Measurements from ENCODE around the gene C16orf89. TPM values are rescaled to one million over a fixed set of nuclear protein-coding genes. Genes with fewer than 3 reads are reported as not detected.

The C16orf89 gene
- total RNA-seq, 1 donor from 2014 or later = not detected

DNA sequence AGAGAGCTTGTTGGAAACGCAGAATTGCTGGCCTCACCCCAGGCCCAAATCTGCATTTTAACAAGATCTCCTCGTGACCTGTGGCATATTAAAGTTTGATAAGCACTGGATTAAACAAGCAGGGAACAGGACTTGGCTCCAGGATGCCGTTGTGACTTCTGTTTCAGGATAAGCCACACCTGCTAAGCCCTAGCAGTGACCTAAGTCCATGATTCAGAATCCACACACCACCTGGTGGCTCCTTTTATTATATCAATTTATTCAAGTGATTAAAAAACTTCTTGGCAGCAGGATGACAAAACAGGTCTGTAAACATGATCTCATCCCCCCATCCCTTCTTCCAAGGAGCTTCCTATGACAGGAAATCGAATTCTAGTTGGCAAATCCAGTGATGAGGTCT, 41.1 kb downstream of the C16orf89 start:
- intact Hi-C loops (cut with micrococcal nuclease) = no loop called here
- no peak for DNase-seq
- Mint-ChIP-seq H3K27me3 (no peaks in the 10 kb centered on the region), H3K9me3 (no peaks in the 10 kb centered on the region), H3K4me3 (no peak overlapping the region), H3K27ac (no peak overlapping the region), H3K36me3 (ENCODE audit: low read depth) (no peaks in the 10 kb centered on the region), H3K4me1 (no peaks in the 10 kb centered on the region)

DNA sequence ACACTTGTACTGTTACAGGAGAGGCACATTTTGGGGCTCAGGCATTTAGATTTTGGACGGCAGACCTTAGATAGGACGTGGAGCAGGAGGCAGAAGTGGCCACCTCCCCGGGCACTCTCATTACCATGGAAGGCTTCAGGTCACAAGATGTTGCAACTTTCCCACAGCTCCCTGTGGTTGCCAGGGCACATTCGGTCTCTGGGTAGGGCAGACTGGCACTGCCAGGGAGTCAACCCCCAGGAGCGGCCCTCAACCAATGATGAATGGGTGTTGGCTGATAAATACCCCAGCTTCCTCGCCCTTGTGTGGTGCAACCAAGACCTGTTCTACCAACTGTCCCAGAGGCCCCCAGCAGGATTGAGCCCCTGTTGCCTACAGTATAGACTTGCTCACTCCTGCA, 43.2 kb downstream of the C16orf89 start:
- H3K4me1 Mint-ChIP-seq = no peaks in the 10 kb centered on the region
- H3K36me3 Mint-ChIP-seq (ENCODE audit: low read depth) = no peaks in the 10 kb centered on the region
- no peak overlapping the region for H3K4me3 Mint-ChIP-seq
- no peak for DNase-seq
- H3K27me3 Mint-ChIP-seq = no peaks in the 10 kb centered on the region
- no peak overlapping the region for H3K27ac Mint-ChIP-seq
- no peaks in the 10 kb centered on the region for H3K9me3 Mint-ChIP-seq
- intact Hi-C loops (cut with micrococcal nuclease) = no loop called here

DNA sequence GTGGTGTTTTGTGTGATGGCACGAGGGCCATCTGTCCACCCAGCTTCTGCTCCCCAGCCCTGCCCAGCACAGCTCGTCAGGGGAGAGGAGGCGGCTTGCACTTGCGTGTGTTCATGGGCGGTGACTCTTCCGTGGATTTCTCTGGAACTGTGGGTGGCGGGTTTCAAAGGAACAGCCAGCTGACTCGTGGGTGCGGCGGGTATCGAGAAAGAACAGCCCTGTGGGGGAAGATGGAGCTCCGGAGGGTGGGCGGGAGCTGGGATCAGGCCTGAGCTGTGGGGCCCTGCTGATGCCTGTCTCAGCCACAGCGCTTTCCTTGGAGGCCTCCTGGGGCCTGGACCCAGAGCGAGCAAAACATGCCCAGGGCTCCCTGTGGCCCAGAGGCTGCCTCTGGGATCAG, 45.2 kb downstream of the C16orf89 start:
- H3K9me3 Mint-ChIP-seq = no peaks in the 10 kb centered on the region
- H3K4me3 Mint-ChIP-seq = no peak overlapping the region
- no peaks in the 10 kb centered on the region for H3K27me3 Mint-ChIP-seq
- intact Hi-C loops (cut with micrococcal nuclease) = no loop called here
- DNase-seq = no peak
- no peaks in the 10 kb centered on the region for H3K4me1 Mint-ChIP-seq
- H3K36me3 Mint-ChIP-seq (ENCODE audit: low read depth) = no peaks in the 10 kb centered on the region
- no peak overlapping the region for H3K27ac Mint-ChIP-seq

DNA sequence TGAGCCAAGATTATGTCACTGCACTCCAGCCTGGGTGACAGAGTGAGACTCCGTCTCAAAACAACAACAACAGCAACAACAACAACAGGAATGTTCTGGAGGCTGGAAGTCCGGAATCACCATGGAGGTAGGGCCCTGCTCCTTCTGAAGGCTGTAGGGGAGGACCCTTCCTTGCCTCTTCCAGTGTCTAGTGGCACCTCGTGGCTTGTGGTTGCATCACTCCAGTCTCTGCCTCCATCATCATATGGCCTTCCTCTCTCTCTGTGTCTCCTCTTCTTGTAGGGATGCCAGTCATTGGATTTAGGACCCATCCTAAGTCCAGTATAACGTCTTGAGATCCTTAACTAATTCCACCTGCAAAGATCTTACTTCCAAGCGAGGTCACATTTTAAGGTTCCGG, 46.0 kb downstream of the C16orf89 start:
- Mint-ChIP-seq H3K4me1 (no peaks in the 10 kb centered on the region), H3K9me3 (no peaks in the 10 kb centered on the region), H3K27me3 (no peaks in the 10 kb centered on the region), H3K27ac (no peak overlapping the region), H3K4me3 (no peak overlapping the region), H3K36me3 (ENCODE audit: low read depth) (no peaks in the 10 kb centered on the region)
- DNase-seq = no peak
- intact Hi-C loops (cut with micrococcal nuclease) = no loop called here

DNA sequence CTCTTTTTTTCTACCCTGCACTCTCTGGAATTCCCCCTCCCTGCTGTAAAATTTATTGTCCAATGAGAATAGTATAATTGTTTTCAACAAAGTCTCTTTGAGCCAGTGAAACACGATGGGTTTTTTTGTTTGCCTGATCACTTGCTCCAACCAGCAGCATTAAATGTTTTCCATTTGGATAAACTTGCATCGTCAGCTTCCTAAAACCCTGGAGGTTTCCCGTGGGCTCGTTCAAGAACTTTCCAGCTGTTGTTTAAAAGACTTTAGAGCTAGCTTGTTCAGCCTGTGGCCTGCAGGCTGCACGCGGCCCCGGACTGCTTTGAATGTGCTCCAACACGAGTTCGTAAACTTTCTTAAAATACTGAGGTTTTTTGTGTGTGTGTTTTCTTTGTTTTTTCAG, 47.0 kb downstream of the C16orf89 start:
- H3K36me3 Mint-ChIP-seq (ENCODE audit: low read depth) = no peaks in the 10 kb centered on the region

DNA sequence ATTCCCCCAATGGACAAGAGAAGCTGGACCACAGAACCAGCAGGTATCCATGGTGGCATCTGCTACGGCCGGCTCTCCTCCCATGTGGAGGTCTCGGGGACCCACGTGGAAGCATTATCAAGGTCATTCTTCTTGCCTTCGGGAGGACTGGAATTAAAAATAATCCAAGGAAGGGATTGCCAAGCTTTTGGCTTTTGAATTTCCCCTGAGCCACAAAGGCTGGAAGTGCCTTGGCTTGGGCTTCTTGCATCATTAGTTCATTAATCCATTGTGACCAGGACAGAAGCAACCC, 48.1 kb downstream of the C16orf89 start:
- no peaks in the 10 kb centered on the region for H3K9me3 Mint-ChIP-seq
- H3K36me3 Mint-ChIP-seq (ENCODE audit: low read depth) = no peaks in the 10 kb centered on the region
- H3K4me1 Mint-ChIP-seq = no peaks in the 10 kb centered on the region
- H3K27me3 Mint-ChIP-seq = no peaks in the 10 kb centered on the region
- intact Hi-C loops (cut with micrococcal nuclease) = no loop called here
- DNase-seq = no peak
- H3K4me3 Mint-ChIP-seq = no peak overlapping the region
- no peak overlapping the region for H3K27ac Mint-ChIP-seq

More for the DNA sequence above, 47.0 kb downstream of the C16orf89 start:
- intact Hi-C loops (cut with micrococcal nuclease) = no loop called here
- no peaks in the 10 kb centered on the region for H3K9me3 Mint-ChIP-seq
- no peak overlapping the region for H3K27ac Mint-ChIP-seq
- H3K27me3 Mint-ChIP-seq = no peaks in the 10 kb centered on the region
- no peaks in the 10 kb centered on the region for H3K4me1 Mint-ChIP-seq
- no peak overlapping the region for H3K4me3 Mint-ChIP-seq
- DNase-seq = no peak

DNA sequence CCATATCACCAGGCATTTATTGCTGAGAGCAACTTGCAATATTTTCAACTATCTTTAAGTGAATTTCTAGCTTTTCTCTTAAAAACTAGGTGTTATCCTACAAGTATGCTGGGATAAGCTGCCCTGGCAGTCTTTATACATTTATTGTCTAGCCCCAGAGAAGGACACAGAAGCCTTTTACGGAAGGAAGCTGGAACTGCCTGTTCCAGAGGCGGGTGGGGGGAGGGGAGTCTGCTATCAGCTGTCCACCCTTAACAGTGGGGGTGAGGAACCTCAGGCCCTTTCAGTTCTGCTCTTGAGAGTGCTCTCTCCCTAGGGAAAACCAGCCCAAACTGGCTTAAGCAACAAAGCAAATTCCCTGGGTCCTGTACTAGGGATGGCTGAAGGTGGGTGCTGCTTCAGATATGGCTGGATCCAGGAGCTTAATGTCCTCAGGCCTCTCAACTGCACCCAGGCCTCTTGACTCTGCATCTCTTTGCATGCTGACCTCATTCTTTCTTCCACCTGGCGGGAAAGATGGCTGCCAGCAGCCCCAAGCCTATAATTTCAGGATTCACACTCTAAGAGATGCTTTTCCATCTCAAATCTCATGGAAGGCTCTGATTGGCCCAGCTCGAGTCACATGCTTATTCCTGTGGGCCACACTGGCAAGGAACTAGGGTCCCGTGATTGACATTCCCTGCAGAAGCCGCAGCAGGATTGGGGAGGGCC, 48.6 kb downstream of the C16orf89 start:
- intact Hi-C loops (cut with micrococcal nuclease) = no loop called here
- H3K9me3 Mint-ChIP-seq = no peaks in the 10 kb centered on the region
- H3K27ac Mint-ChIP-seq = no peak overlapping the region
- no peak overlapping the region for H3K4me3 Mint-ChIP-seq
- H3K4me1 Mint-ChIP-seq = no peaks in the 10 kb centered on the region
- DNase-seq = no peak
- H3K27me3 Mint-ChIP-seq = no peaks in the 10 kb centered on the region
- no peaks in the 10 kb centered on the region for H3K36me3 Mint-ChIP-seq (ENCODE audit: low read depth)

DNA sequence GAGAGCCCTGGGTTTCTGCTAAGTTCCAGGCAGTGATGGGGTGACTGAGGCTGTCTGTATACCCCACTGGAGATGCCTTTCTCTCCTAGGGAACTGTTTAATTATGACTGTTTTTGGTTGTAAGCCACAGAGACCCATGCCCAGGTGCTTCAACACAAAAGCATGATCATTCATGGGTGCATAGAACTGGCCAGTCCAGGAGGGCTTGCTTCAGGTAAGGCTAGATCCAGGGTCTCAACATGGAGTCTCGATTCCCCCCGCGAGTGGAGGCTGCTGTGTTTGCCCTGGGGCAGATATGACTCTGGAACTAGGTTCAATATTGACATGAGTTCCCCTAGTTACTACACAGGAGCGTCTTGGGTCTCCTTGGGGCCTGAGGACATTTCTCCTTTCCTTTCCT, 49.9 kb downstream of the C16orf89 start:
- H3K9me3 Mint-ChIP-seq = no peaks in the 10 kb centered on the region
- no peaks in the 10 kb centered on the region for H3K27me3 Mint-ChIP-seq
- intact Hi-C loops (cut with micrococcal nuclease) = no loop called here
- no peaks in the 10 kb centered on the region for H3K4me1 Mint-ChIP-seq
- DNase-seq = no peak
- H3K27ac Mint-ChIP-seq = no peak overlapping the region
- H3K36me3 Mint-ChIP-seq (ENCODE audit: low read depth) = no peaks in the 10 kb centered on the region
- no peak overlapping the region for H3K4me3 Mint-ChIP-seq

DNA sequence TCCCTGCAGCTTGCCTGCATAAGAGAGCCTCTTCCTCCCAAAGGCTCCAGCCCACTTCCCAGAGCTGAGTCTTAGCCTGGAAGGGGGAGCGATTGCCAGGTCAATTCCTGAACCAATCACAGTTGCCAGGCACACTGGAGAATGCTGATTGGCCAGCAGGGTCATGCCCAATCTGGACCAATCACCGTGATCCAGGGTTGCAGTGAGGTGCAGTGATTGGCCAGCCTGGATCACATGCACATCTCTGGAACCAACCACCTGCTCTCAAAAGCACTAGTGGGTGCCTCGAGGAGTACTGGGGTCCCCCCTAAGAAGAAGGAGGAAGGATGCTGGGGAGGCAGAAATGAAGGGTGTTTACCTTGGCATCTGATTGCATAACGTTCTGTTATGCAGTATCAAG, 50.4 kb downstream of the C16orf89 start:
- Mint-ChIP-seq H3K4me1 (no peaks in the 10 kb centered on the region), H3K9me3 (no peaks in the 10 kb centered on the region)

DNA sequence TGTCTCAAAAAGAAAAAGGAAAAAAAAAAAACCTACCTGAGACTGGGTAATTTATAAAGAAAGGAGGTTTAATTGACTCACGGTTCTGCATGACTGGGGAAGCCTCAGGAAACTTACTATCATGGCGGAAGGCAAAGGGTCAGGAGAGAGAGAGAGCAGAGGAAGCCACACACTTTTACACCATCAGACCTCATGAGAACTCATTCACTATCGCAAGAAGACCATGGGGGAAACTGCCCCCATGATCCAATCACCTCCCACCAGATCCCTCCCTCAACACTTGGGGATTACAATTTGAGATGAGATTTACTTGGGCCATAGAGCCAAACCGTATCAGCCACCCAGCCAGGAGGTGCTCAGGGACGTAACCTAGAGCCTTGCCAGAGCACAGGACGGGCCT, 52.9 kb downstream of the C16orf89 start:
- no peaks in the 10 kb centered on the region for H3K27me3 Mint-ChIP-seq
- no peak overlapping the region for H3K27ac Mint-ChIP-seq
- intact Hi-C loops (cut with micrococcal nuclease) = no loop called here
- no peak overlapping the region for H3K4me3 Mint-ChIP-seq
- no peaks in the 10 kb centered on the region for H3K36me3 Mint-ChIP-seq (ENCODE audit: low read depth)
- DNase-seq = no peak
- H3K9me3 Mint-ChIP-seq = no peaks in the 10 kb centered on the region
- H3K4me1 Mint-ChIP-seq = no peaks in the 10 kb centered on the region

More for the DNA sequence above, 50.4 kb downstream of the C16orf89 start:
- intact Hi-C loops (cut with micrococcal nuclease) = no loop called here
- H3K4me3 Mint-ChIP-seq = no peak overlapping the region
- no peak overlapping the region for H3K27ac Mint-ChIP-seq
- H3K36me3 Mint-ChIP-seq (ENCODE audit: low read depth) = no peaks in the 10 kb centered on the region
- H3K27me3 Mint-ChIP-seq = no peaks in the 10 kb centered on the region
- no peak for DNase-seq

DNA sequence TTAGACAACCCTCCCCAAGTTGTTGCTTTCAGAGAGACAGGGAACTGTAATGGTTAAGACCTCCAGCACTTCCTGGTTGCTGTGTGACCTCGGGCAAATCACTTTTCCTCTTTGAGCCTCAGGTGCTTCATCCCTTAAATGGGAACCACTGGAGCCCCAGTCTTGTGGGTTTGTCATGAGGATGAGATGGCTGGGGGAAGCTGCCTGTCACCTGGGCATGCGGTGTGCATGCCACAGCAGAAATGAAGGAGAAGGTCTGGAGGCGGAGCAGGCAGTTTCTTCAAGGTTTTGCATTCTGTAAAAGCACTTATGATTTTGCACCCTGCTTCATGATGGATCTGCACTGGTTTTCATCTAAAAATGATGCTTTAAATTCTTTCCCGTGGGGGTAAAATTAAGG, 54.1 kb downstream of the C16orf89 start:
- Mint-ChIP-seq H3K36me3 (ENCODE audit: low read depth) (no peaks in the 10 kb centered on the region), H3K4me1 (no peaks in the 10 kb centered on the region), H3K9me3 (no peaks in the 10 kb centered on the region), H3K4me3 (no peak overlapping the region), H3K27ac (no peak overlapping the region), H3K27me3 (no peaks in the 10 kb centered on the region)
- DNase-seq = no peak
- intact Hi-C loops (cut with micrococcal nuclease) = no loop called here

DNA sequence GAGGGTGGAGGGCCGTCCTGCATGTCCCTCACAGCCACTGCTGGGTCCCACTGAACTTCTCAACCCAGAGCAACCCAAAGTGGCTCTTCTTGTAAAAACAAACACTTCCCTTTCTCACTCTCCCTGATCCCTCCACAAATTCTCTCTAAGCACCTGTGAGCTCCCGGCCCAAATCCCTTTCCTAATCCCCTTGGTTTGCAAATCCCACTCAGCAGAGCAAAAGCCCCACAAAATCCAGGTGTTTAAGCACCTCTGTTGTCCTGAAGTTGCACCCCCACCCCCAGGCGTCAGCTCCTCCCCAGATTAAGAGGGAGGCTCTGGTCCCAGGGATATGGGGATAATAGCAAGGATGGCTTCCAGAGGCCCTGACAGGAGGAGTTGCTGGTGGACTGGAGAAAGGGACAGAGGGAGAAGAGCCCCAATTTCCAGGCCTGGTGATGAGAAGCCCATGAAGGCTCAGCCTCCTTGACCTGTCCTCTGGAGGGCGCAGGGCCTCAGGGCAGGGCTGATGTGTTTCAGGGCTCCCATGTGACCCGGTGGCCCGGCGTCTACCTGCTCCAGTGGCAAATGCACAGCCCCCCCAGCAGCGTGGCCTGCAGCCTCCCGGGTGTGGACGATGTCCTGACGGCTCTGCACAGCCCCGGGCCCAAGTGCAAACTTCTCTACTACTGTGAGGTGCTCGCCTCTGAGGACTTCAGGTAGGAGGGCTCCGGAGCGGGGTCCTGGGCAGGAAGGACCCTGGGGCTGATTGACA, 55.0 kb downstream of the C16orf89 start:
- no peaks in the 10 kb centered on the region for H3K9me3 Mint-ChIP-seq
- intact Hi-C loops (cut with micrococcal nuclease) = no loop called here
- no peaks in the 10 kb centered on the region for H3K36me3 Mint-ChIP-seq (ENCODE audit: low read depth)
- no peaks in the 10 kb centered on the region for H3K27me3 Mint-ChIP-seq
- DNase-seq = no peak
- no peaks in the 10 kb centered on the region for H3K4me1 Mint-ChIP-seq
- no peak overlapping the region for H3K27ac Mint-ChIP-seq
- no peak overlapping the region for H3K4me3 Mint-ChIP-seq

DNA sequence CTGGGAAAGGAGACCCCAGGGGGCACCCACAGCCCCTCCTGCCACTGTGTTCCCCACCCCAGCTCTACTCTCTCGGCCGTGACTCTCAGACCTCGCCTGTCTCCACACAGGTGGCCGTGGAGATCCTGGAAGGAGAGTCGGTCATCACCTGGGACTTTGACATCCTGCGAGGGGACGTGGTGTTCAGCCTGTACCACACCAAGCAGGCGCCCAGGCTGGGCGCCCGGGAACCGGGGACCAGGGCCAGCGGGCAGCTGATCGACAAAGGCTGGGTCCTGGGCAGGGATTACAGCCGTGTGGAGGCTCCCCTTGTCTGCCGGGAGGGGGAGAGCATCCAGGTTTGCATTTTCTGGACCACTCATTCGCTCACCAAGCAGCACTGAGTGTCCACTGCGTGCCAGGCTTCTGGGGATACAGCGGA, 57.4 kb downstream of the C16orf89 start:
- no peaks in the 10 kb centered on the region for H3K4me1 Mint-ChIP-seq
- no peaks in the 10 kb centered on the region for H3K27me3 Mint-ChIP-seq
- no peak overlapping the region for H3K4me3 Mint-ChIP-seq
- H3K9me3 Mint-ChIP-seq = no peaks in the 10 kb centered on the region
- no peak for DNase-seq
- no peaks in the 10 kb centered on the region for H3K36me3 Mint-ChIP-seq (ENCODE audit: low read depth)
- intact Hi-C loops (cut with micrococcal nuclease) = no loop called here
- H3K27ac Mint-ChIP-seq = no peak overlapping the region

DNA sequence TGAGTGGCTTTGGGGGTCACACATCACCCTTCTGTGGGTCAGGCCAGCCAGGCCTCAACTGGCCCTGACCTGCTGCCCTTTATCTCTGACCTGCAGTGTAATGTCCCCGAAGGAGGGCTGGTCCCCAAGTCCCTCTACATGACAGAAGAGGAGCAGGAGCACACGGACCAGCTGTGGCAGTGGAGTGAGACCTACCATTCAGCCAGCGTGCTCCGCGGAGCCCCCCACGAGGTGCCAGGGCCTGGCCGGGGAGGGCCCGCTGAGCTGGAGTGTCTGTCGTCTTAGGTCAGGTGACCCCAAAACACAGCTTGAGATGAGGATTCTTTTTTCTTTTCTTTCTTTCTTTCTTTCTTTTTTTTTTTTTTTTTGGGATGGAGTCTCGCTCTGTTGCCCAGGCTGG, 58.5 kb downstream of the C16orf89 start:
- H3K4me1 Mint-ChIP-seq = no peaks in the 10 kb centered on the region
- H3K27me3 Mint-ChIP-seq = no peaks in the 10 kb centered on the region
- intact Hi-C loops (cut with micrococcal nuclease) = no loop called here

More for the DNA sequence above, 58.5 kb downstream of the C16orf89 start:
- Mint-ChIP-seq H3K4me3 (no peak overlapping the region), H3K27ac (no peak overlapping the region), H3K36me3 (ENCODE audit: low read depth) (no peaks in the 10 kb centered on the region), H3K9me3 (no peaks in the 10 kb centered on the region)
- no peak for DNase-seq
